Neural progenitor cell (in vitro differentiated cells): ENCODE measurements around the gene MT1M.

Source experiments
- EZH2 ChIP-seq: fragments of 200-600 bp; sonication (generic); IDR thresholded peaks from 2 replicates; pipeline ENCODE4 v1.6.1; 2017; ENCODE audit warnings: antibody characterized with exemption, mild to moderate bottlenecking, moderate library complexity
- EZH2phosphoT487 ChIP-seq: fragments of 200-600 bp; sonication (generic); IDR thresholded peaks from 2 replicates; pipeline ENCODE4 v1.6.1; 2017; ENCODE audit warnings: antibody characterized with exemption

DNA sequence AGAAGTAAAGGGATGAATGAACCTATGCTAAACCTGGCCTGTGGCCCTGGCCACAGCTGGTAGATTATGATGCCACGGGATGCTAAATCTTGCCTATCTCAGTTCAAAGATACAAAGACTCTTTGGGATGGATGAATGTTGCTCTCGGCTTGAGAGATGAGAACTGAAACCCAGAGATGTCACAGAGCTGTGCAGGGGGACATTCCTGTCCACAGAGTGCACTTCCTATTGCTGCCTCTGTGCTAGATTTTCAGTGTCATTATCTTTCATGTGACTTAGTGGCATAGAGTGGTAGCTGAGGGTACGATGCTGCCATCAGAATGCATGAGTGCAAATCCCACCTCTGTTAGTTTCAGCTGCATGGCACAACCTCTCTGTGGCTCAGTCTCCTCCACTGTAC, 2.3 kb upstream of the MT1M start:
- TF ChIP-seq EZH2phosphoT487, result no peak
- no peak for TF ChIP-seq EZH2
